Hepatocyte (in vitro differentiated cells): Measurements from ENCODE around the gene HOXB6.

Experiments used
- EZH2 ChIP-seq: fragments of 200-600 bp; sonication (generic); IDR thresholded peaks from 2 replicates; pipeline ENCODE4 v1.6.1; 2016; ENCODE audit warnings: antibody characterized with exemption, mild to moderate bottlenecking, borderline replicate concordance
- EZH2phosphoT487 ChIP-seq: fragments of 200-600 bp; sonication (generic); IDR thresholded peaks from one replicate; pipeline ENCODE4 v1.6.1; 2018; ENCODE audit warnings: antibody characterized with exemption, mild to moderate bottlenecking, low read depth, moderate library complexity; ENCODE audit not compliant: unreplicated experiment, severe bottlenecking
- TF ChIP-seq, protein P1 (sequence below): fragments of 200-600 bp; sonication (generic); IDR thresholded peaks from 2 replicates; pipeline ENCODE4 v1.5.1; 2016; ENCODE audit warnings: antibody characterized with exemption, mild to moderate bottlenecking; ENCODE audit not compliant: poor library complexity

DNA sequence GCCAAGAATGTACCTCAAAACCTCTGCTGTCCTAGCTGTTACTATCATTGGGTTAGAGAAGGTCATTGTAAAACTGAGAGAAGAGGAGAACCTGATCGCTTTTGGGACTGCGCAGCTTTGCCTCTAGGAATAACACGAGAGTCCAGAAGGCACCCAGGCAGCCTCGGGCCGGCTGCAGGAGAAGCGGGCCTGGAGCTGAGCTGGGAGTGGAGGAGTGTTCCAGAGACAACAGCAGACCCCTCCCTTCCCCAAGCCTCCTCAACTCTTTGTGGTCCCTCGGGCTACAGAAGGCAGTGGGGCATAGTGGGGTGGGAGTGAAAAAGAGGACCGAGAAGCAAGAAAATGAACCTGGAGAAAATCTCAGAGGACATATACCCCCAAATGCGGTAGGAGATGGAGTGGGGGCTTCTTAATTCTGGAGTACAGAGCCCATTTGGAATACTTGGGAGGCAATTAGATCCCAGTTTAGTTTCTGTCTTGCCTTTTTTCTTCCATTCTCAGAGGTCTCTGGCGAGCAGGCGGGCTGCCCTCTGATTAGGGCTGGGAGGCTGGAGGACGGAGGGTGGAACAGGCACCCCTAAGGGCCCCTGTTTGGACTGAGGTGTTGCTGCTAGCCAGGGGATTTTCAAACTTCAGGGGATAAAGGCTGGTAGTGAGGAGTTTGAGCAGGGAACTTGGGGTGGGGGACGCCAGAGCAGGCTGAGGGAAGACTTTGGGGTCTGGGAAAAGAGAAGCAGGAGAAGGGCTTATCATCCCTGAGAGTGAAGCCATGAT is 46.5 kb downstream of the HOXB6 start:
- TF ChIP-seq, protein P1, sequence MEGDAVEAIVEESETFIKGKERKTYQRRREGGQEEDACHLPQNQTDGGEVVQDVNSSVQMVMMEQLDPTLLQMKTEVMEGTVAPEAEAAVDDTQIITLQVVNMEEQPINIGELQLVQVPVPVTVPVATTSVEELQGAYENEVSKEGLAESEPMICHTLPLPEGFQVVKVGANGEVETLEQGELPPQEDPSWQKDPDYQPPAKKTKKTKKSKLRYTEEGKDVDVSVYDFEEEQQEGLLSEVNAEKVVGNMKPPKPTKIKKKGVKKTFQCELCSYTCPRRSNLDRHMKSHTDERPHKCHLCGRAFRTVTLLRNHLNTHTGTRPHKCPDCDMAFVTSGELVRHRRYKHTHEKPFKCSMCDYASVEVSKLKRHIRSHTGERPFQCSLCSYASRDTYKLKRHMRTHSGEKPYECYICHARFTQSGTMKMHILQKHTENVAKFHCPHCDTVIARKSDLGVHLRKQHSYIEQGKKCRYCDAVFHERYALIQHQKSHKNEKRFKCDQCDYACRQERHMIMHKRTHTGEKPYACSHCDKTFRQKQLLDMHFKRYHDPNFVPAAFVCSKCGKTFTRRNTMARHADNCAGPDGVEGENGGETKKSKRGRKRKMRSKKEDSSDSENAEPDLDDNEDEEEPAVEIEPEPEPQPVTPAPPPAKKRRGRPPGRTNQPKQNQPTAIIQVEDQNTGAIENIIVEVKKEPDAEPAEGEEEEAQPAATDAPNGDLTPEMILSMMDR = no peak
- TF ChIP-seq EZH2 = no peak
- no peak for TF ChIP-seq EZH2phosphoT487
